Hepatocyte (in vitro differentiated cells): Measurements from ENCODE around the gene HOXB3.

Source experiments
- EZH2phosphoT487 ChIP-seq: fragments of 200-600 bp; sonication (generic); IDR thresholded peaks from one replicate; pipeline ENCODE4 v1.6.1; 2018; ENCODE audit warnings: antibody characterized with exemption, mild to moderate bottlenecking, low read depth, moderate library complexity; ENCODE audit not compliant: unreplicated experiment, severe bottlenecking
- TF ChIP-seq, protein P1 (sequence below): fragments of 200-600 bp; sonication (generic); IDR thresholded peaks from 2 replicates; pipeline ENCODE4 v1.5.1; 2016; ENCODE audit warnings: antibody characterized with exemption, mild to moderate bottlenecking; ENCODE audit not compliant: poor library complexity

DNA sequence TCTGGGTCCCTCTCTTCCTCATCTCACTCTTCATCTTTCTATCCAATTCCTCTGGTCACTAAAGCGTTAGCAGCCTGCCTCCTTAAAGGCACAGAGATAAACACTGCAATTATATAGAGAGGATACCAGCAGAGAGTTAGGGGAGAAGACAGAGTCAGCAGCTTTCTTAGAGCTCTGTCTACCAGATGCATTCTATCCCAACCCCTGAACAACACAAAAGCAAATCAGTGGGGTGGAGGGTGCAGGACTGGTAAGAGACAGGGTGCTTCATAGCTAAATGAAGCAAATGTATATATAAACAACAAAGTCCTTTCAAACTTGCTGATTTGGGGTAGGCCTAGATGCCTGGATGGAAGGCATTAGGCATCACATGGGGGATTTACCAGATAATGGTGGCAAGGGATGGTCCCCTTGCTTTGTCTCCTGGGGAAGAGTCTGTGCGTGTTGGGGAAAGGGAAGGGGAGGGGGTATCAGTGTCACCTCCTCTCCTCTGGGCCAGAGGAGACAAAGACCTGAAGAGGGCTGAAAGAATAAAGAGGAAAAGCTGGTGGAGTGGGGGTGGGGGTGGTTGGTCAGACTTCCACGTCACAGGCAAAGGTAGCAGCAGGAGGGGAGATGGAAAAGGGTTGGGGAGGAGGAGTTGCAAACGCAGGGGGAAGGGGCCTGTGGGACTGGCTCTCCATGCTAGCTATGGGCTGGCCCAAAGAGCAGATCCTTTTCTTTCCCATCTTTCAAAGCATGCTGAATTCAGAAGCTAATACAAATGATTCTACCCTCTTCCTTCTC lies 23.9 kb downstream of the HOXB3 start:
- TF ChIP-seq, protein P1, sequence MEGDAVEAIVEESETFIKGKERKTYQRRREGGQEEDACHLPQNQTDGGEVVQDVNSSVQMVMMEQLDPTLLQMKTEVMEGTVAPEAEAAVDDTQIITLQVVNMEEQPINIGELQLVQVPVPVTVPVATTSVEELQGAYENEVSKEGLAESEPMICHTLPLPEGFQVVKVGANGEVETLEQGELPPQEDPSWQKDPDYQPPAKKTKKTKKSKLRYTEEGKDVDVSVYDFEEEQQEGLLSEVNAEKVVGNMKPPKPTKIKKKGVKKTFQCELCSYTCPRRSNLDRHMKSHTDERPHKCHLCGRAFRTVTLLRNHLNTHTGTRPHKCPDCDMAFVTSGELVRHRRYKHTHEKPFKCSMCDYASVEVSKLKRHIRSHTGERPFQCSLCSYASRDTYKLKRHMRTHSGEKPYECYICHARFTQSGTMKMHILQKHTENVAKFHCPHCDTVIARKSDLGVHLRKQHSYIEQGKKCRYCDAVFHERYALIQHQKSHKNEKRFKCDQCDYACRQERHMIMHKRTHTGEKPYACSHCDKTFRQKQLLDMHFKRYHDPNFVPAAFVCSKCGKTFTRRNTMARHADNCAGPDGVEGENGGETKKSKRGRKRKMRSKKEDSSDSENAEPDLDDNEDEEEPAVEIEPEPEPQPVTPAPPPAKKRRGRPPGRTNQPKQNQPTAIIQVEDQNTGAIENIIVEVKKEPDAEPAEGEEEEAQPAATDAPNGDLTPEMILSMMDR, result no peak
- no peak for TF ChIP-seq EZH2phosphoT487
